HG03460 (cell line): Measurements from ENCODE around the gene ITFG1.
"Not testable (repeated sequence)": the region's sequence is repeated elsewhere in the genome, so short reads cannot be mapped to it uniquely, and the experiment has no call there.

Source experiments
- ATAC-seq: cut with Tn5 transposase; IDR thresholded peaks from one replicate; pipeline ENCODE4 v1.9.1; 2021; ENCODE audit not compliant: unreplicated experiment

The ITFG1 gene

DNA sequence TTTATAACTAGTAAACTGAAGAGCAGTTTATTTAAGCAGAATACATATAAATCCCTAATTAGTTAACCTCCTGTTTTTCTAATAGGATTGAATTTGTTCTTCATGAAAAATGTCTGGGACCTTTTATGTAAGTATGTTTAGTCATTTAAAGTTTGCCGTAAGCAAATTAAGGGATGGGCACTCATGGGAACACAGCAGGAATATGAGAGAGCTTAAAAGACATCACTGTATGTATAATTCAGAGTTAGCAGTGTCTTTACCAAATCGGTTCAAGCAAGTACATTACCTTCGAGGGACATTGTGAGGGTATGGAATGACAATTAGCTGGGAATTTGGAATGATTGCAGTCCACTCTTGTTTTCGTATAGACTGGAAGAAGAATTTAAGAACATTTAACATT, 299.4 kb downstream of the ITFG1 start:
- ATAC-seq, result no peak

DNA sequence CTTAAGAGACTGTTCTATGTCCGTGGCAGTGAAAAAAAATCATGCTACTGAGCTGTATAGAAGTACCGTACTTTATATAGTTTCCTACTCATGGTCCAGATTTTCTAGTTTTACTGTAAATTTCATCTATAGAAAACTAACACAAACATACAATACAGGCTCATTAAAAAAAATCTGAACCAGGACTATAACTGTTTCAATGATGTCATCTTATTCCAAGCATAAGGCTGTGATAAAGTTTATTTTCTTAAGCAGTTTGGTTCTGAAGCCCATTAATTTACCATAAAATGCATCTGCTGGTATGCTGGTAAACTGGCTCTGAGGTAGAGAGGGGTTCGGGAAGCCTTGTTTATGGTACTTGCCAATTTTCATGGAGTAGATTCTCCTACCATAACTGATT, 300.4 kb downstream of the ITFG1 start:
- no peak for ATAC-seq

DNA sequence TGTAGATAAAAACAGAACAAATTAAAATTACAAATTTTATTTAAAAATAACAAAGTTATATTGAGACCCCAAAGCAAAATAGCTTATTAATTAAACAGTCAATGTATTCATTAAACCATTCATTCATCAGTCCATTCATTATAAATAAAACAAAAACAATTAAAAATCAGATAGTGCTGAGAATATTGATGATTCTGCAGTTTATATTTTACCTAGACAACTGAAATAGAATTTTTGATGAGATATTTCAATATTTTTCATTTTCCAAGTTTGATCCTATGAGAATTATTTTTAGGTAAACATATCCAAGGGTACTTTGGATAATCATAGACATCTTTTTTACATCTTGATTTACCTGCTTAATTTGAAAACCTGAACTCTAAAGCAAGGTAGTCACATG, 301.9 kb downstream of the ITFG1 start:
- no peak for ATAC-seq

DNA sequence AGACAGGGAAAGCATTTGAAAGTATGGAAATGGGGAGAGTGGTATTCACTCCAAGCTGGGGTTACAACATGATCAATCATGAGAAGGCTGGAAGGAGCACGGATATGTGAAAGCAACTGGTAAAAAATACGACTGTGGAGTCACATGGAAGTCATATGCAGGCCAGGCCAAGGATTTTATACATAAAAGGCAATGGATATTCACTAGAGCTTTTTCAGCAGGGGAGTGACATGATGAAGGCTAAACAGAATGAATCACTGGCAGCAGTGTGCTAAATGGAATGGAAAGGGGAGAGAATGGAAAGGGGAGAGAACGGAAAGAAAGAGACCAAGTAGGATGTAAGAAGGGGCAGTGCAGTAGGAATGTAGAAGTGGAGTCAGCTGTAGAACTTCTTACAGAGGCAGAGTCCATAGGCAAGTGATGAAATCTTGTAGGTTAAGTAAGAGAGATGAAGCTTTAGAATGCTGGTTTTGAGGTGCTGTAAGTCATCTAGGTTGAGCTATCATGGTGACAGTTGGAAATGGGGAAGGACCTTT, 304.1 kb downstream of the ITFG1 start:
- no peak for ATAC-seq

DNA sequence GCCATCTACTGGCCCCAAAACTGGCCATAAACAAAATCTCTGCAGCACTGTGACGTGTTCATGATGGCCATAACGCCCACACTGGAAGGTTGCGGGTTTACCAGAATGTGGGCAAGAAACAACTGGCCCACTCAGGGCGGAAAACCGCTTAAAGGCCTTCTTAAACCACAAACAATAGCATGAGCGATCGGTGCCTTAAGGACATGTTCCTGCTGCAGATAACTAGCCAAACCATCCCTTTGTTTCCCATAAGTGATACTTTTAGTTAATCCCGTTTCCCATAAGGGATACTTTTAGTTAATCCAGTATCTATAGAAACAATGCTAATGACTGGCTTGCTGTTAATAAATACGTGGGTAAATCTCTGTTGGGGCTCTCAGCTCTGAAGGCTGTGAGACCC, 308.4 kb downstream of the ITFG1 start:
- ATAC-seq, result not testable (repeated sequence)

DNA sequence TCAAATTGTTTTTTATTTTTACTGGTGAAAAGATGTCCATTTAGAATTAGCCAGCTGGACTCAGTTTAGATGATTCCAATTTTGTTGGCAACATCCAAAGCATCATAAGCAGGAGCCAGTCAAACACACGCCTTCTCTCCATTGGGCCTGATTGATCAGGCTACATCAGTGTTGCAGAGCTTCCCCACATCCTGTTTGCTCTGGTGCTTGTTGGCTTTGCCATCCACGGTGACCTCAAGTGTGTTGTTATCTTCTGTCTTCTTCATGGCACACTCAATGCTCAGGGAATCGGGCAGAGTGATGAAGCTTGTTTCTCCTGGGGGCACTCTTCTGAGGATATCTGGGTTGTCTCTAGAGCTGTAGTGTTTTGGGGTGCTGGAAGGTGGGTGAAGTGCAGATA, 310.8 kb downstream of the ITFG1 start:
- no peak for ATAC-seq

DNA sequence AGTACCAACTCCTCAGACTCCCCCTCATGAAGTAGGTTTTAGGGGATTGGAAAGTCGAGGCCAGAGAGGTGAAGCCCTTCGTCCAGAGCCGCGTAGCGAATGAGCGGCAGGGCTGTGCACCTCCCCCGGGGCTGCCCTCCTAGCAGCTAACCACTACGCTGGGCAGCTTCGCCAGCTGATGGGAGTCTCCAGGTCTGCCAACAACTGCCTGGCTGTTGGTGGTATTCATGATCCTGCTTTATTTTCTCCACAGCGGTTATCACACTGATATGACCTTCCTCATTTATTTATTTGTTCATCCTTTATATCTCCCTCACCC, 316.3 kb downstream of the ITFG1 start:
- ATAC-seq, result no peak

DNA sequence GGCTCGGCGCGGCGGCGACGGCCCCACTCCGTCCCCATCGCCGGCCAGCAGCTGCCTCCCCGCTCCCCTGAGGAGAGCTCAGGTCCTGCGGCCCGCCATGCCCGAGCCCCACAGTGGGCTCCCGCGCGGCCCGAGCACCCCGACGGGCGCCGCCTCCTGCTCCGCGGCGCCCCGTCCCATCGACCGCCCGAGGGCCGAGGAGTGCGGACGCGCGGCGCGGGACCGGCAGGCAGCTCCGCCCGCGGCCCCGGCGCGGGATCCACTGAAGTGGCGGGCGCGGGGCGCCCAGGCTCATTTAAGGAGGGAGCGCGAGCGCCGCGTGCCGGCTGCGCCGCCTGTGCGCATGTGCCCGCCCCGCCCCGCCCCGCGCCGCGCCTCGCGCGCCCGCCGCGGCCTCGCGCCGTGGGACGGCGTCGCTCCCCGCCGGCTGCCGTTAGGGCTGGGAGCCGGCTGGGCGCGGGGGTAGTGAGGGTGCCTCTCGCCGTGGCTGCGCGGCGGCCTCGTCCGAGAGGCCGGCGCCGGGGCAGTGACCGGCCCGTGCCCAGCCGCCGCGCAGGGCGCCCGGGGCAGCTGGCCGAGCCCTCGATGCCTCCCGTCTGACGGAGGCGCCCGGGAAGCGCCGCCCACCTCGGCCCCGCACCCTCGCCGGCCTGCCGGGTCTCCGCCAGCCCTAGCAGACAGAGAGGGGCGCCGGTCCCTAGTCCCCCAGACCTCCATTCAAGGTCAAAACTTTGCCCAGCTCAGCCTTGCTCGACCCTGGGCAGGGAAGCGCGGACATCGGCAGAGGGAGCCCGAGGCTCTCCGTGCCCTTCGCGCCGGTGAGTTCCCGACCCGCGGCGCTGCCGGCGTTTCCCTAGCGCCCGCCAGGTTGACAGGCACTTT, 316.9 kb downstream of the ITFG1 start, which contains the start of gene NETO2:
NETO2 (minus strand) TSS at position 269 of the 882 bp plus-strand sequence. CDS start 333 bp downstream, outside the sequence.
- ATAC-seq, result peak; percentile 46

DNA sequence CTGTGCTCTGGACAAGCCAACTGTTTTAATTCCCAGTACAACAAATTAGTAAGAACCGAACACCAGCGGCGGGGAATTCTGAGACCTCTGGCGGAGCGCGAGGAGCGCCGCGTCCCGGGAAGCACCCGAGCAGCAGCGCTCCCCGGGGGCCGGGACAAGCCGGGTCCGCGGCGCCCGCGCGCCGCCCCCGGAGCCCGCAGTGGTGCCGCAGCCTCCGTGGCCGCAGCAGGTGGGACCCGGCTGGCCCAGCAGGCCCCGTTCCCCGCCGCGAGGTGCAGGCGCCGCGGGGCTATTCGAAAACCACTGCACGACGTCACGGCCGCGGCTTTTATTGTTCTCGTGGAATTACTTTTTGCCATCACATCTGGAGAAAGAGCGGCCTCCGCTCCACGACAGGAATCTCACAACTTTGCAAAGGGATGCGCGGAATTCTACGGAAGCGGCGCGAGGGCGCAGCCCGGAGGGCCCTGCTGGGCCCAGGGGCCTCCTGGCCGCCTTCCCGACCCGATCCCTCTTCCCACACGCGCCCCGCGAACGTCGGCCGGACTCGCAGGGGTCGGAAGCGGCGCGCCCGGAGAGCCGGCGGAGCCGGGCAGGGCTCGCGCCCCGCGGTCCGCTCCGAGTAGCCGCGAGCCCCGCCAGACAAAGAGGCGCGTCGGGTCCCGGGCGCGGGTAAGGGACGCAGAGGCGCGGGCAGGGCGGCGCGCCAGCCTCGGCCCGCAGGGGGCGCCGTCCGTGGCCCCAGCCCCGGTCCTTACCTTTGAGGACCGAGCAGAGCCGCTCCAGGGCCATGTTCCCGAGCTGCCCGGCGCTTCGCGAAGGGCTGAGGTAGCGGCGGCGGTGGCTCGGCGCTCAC, 317.8 kb downstream of the ITFG1 start:
- peak; percentile 58 for ATAC-seq

DNA sequence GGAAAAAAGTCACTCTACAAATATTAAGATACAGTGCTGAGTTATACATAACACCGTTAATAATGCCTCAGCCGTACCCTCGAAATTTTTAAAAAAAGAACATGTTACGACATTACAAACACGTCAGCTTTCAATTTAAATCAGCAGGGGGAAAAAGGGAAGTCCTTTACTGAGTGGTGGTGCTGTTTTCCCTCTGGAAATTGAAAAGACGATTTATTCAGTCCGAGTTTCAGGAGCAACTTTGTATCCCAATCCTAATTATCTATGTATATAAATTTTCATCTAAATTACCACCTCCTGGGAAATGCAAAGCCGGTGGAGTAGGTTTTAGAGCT, 318.4 kb downstream of the ITFG1 start:
- ATAC-seq, result no peak

DNA sequence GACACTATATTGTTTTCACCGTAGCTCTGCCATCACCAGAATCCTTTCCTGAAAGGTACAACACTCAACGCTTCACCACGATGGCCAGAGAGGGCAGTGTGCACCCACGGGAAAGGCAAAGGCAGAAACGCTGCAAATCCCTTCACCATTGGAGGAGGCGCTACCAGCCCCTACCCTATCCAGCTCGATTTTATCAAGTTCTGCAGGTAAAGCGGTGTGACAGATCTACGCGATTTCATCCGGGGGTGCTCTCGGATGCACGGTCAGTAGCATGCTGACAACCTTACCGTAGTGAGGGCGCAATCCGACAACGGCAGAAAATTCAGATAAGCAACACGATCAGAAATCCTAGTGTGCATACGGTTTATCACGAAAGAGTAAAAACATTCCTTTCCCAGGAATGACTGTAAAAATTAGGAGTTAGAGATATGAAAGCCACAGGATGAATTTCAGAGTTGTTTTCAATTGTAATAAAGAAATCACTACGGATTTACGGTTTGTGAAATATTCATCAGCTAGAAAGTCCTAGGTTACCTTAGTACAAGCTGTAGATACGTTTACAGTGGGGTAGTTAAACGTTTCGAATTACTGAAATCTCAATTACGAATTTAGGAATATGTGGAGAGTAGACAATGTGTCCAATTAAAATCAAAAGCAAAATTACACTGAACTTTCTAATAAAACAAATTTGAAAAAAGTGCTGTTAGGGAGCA, 318.9 kb downstream of the ITFG1 start:
- ATAC-seq, result peak; percentile 55

DNA sequence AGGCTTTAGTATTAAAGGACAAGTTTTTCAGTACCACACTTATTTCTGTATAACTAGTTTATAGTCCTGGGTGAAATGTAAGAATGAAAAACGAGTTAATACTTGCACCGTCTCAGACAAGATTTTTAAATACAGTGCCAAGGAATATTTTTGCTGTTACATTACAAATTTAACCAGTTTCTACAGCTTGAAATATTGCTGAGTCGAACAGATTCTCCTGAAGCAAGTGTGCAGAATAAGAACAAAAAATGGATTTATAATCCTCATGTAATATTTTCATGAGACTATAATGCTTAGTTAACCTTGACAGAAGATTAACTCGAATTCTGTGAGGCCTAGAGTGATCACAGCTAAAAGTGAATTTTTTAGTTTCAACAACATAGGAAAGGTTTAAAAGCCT, 320.2 kb downstream of the ITFG1 start:
- no peak for ATAC-seq

DNA sequence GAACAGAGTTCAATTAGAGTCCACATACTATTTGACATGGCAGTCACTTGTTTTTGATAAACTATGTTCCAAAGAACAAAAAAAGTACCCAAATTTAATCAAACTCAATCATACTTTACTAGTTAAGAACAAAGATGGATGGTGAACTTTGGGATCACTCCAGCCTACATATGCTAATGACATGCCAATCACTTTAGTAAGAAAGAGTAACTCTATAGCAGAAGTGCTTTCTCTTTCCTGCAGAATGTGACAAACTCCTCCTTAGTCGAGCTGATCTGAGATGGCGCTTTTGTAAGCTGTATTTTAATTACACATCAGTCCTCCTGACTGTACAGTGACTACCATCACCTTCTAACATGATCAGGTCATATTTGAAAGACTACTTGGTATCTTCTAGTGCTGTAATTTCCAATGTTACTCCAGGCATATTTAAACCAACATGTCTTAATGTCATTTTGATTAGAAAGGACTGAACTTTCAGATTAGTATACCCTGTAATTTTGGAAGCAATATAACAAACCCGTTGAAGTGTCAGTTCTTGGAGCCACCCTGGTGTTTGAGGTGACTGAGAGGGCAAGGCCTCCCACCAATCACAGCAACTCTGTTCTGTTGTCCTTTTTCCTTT, 321.2 kb downstream of the ITFG1 start:
- ATAC-seq, result no peak

DNA sequence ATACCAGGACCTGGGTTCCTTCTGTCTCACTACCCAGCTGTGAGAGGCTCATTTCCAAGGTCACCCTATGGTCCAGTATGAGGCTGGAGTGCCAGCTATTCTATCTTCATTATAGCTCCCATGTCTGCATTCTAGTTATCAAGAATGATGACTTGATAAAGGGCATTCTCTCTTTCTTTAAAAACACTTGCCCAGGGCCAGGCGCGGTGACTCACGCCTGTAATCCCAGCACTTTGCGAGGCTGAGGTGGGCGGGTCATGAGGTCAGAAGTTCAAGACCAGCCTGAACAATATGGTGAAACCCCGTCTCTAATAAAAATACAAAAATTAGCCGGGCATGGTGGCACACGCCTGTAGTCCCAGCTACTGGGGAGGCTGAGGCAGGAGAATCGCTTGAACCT, 322.9 kb downstream of the ITFG1 start:
- ATAC-seq, result not testable (repeated sequence)

DNA sequence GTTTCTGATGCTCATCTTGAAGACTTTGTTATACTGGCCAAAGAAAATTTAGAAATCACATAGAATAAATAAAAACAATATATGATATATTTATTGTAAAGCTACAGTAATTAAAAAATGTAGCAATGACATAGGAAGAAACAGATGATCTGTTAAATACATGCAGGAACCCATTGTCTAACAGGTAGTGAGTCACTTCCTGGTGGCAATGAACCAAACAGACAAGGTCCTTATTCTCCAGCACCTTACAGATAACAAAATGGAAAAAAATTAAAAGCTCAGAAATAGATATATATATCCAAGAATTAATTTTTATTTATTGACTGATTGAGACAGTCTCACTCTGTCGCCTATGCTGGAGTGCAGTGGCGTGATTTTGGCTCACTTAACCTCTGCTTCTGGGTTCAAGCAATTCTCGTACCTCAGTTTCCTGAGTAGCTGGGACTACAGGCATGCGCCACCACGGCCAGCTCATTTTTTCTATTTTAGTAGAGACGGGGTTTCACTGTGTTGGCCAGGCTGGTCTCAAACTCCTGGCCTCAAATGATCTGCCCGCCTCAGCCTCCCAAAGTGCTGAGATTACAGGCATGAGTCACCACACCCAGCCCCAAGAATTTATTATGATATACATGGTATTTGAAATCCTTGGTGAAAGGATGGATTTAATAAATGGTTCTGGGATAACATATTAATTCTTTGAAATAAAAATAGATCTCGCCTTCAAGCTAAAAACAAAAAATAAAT, 324.6 kb downstream of the ITFG1 start:
- no peak for ATAC-seq

DNA sequence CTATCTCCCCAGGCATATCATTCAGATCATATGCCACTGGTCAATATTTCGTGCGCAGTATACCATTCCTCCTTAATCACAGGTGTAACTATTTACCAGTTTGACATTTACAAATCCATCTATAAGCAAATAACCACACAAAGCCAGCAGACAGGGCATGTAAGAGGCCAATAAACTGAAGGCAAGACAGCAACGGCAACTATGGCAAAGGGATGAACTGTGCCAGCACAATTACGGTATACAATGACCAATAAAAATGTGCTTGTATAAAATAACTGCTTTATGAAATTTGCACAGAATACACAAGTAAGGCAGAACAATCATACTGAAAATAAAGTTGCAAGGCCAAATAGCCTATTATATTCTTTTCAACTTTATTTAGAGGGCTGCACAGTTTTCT, 326.3 kb downstream of the ITFG1 start:
- ATAC-seq, result no peak

DNA sequence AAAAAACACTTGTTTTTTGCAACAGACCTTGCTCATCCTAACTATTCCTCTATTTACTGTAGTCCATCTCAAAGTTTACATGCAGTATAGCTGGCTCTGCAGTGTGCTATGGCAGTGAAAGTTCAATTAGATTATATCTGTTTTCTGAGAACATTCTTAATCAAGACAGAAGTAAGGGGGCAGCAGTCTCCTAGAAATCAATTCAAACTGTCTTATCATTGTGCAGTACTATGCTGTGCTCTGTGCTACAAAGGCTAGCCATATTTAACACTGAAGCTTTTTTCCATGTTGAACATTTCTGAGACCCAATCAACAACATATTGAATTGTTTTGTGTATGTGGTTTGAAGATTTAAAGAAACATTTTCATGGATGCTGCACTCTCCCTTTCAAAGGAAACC, 328.6 kb downstream of the ITFG1 start:
- ATAC-seq, result no peak

DNA sequence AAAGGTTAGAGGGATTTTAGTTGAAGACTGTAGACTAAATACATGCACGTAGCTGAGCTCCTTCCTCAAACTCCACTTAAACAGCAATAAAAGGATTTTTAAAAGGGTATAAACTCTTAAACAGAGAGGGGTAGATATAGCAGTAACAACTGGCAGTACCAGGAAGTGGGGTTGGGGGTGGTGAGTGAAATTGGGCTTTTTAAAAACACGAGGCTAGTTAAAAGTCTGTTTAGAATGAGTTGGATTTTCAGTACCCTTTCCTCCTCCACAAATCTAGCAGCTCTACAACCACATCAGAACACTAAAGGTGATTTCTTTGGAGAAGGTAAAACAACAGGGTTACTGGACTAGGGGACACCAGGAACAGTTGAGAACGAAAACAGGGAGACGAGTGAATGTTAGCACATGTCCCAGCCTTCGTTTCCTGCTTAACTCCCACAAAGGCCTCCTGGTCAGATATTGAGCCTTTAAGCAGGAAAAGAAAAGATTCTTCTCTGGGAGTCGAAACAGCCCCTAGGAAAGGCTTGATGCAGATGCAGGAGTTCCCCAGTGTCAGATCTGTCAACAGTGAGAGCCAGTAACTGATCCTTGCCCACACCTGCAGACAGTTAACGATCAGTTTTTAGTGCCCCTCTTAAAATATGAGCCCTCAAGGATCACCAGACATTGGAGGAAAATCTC, 331.0 kb downstream of the ITFG1 start:
- no peak for ATAC-seq

DNA sequence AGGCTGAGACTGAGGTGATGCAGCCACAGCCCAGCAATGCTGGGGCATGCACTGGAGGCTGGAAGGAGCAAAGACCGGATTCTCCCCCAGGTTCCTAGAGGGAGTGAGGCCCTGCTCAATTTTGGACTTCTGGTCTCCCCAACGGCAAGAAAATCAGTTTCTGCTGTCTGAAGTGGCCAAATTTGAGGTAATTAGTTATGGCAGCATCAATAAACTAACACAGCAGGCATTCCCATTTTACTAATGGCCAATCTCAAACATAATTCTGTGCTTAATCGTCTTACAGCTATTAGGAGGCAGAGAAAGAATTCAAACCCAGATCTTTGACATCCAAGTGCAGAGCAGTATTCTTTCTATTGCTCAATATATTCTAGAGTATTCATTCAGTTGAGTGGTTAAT, 333.3 kb downstream of the ITFG1 start:
- no peak for ATAC-seq

DNA sequence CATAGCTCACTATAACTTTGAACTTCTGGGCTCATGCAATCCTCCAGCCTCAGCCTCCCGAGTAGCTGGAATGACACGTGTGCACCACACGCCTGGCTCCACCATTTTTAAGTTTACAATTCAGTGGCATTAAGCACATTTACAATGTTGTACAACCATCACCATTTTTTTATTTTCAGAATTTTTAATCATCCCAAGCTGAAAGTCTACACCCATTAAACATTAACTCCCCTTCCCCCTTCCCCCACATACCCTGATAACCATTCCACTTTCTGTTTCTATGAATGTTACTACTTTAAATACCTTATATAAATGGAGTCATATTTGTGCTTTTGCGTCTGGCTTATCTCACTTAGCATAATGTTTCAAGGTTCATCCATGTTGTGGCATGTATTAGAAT, 335.1 kb downstream of the ITFG1 start:
- no peak for ATAC-seq
